Epithelial cell of esophagus (primary cell): ENCODE results near the gene SHROOM3.
A peak's percentile ranks its signal among the peaks of the same experiment; 100 is the strongest.

Source experiments
- DNase-seq: peaks from one replicate; pipeline ENCODE4 v3.0.0; 2010; ENCODE audit warnings: low read depth
- H3K4me3 ChIP-seq: 2 replicates; pipeline ENCODE4 v1.5.1; 2011; ENCODE audit warnings: mild to moderate bottlenecking, low read length, control low read depth
- CTCF ChIP-seq: IDR thresholded peaks from 2 replicates; pipeline ENCODE4 v1.5.1; 2011; ENCODE audit warnings: low read depth, mild to moderate bottlenecking, low read length, control low read depth, inconsistent platforms; ENCODE audit not compliant: insufficient read depth; ENCODE audit errors: missing control alignments

Gene SHROOM3

DNA sequence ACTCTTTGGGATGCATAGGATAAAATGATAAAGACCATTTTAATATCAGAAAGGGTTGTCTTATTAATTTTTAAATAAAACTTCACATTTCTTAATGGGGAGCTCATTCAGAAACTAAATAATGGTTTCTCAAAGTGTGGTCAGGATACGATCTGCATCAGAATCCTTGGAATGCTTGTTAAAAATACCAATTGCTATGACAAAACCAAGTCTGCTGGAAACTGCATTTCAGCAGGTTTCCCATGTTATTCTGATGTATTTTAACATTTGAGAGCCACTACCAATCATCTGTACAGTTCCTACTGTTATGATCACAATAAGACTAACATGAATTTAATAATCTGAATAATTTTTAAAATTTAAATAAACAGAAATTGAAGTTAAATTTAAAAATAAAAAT lies 347.8 kb downstream of the SHROOM3 start:
- H3K4me3 ChIP-seq: peak overlapping the region; percentile 46
- DNase-seq: peak; percentile 65

GRCh38 chr4:76783836-76784235 lies 348.8 kb downstream of the SHROOM3 start:
- DNase-seq: no peak
- H3K4me3 ChIP-seq: no peak overlapping the region
- TF ChIP-seq CTCF: no peak

More for the DNA sequence above, 347.8 kb downstream of the SHROOM3 start:
- no peak for TF ChIP-seq CTCF

DNA sequence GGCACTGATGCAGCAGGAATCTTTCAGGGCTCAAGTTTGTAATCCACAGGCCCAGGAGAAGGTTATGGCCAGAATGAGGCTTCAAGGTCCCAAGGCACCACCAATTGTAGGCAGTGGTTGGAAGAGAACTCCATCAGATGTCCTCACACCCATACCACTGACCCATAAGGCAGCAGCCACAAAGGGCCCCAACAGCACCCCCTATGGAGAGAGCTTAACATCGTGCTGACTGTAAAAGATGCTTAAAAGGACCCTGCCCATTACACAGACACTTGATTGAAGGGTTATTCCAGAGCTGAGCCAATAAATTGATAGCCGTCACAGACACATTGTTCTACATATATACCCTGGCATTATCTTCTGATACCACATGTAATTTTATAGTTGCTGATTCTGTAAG lies 349.2 kb downstream of the SHROOM3 start:
- no peak for TF ChIP-seq CTCF
- H3K4me3 ChIP-seq: no peak overlapping the region
- DNase-seq: no peak

GRCh38 chr4:76787898-76788297 lies 352.9 kb downstream of the SHROOM3 start:
- no peak for DNase-seq
- no peak overlapping the region for H3K4me3 ChIP-seq
- no peak for TF ChIP-seq CTCF

GRCh38 chr4:76790377-76790776 lies 355.3 kb downstream of the SHROOM3 start:
- no peak for TF ChIP-seq CTCF
- no peak for DNase-seq
- no peak overlapping the region for H3K4me3 ChIP-seq

GRCh38 chr4:76791479-76791878 lies 356.4 kb downstream of the SHROOM3 start:
- H3K4me3 ChIP-seq: no peak overlapping the region
- DNase-seq: no peak
- TF ChIP-seq CTCF: no peak

GRCh38 chr4:76792418-76792817 lies 357.4 kb downstream of the SHROOM3 start:
- no peak for DNase-seq
- no peak overlapping the region for H3K4me3 ChIP-seq
- no peak for TF ChIP-seq CTCF
